Trophoblast cell (in vitro differentiated cells and primary cell): ENCODE measurements around the gene MCRIP1.

Experiments used
- DNase-seq, 2 donors: peaks; one replicate each; pipeline ENCODE4 v3.0.0-alpha.2; 2016
- H2AFZ ChIP-seq: 2 replicates; pipeline ENCODE4 v1.6.1; 2013; ENCODE audit warnings: low read length, moderate library complexity, mild to moderate bottlenecking; ENCODE audit not compliant: insufficient read depth, poor library complexity
- H2AK5ac ChIP-seq: 2 replicates; pipeline ENCODE4 v1.6.1; 2013; ENCODE audit warnings: mild to moderate bottlenecking, low read length
- H2BK120ac ChIP-seq: 2 replicates; pipeline ENCODE4 v1.6.1; 2013; ENCODE audit warnings: low read length, mild to moderate bottlenecking, moderate library complexity; ENCODE audit not compliant: insufficient read depth, poor library complexity
- H2BK12ac ChIP-seq: 2 replicates; pipeline ENCODE4 v1.6.1; 2013; ENCODE audit warnings: mild to moderate bottlenecking, low read length, moderate library complexity
- H2BK5ac ChIP-seq: 2 replicates; pipeline ENCODE4 v1.6.1; 2013; ENCODE audit warnings: low read length, low read depth, moderate library complexity, mild to moderate bottlenecking; ENCODE audit not compliant: poor library complexity
- H3K14ac ChIP-seq: 2 replicates; pipeline ENCODE4 v1.6.1; 2013; ENCODE audit warnings: mild to moderate bottlenecking, low read length
- H3K18ac ChIP-seq: 2 replicates; pipeline ENCODE4 v1.6.1; 2013; ENCODE audit warnings: mild to moderate bottlenecking, low read length
- H3K23ac ChIP-seq: 2 replicates; pipeline ENCODE4 v1.6.1; 2013; ENCODE audit warnings: low read length
- H3K27ac ChIP-seq: 2 replicates; pipeline ENCODE4 v1.5.1; 2013; ENCODE audit warnings: low read depth, mild to moderate bottlenecking, inconsistent platforms, low read length, moderate library complexity
- H3K27me3 ChIP-seq: 2 replicates; pipeline ENCODE4 v1.6.1; 2013; ENCODE audit warnings: inconsistent platforms, mild to moderate bottlenecking, low read length, moderate library complexity; ENCODE audit not compliant: insufficient read depth
- H3K36me3 ChIP-seq, 2 experiments: 1 replicate in 1 of 2; 2 replicates in 1 of 2; pipeline ENCODE4 v1.6.1; 2013; ENCODE audit warnings: low read length in 2 of 2, mild to moderate bottlenecking in 2 of 2, moderate library complexity in 1 of 2; ENCODE audit not compliant: insufficient read depth in 2 of 2, control insufficient read depth in 1 of 2
- H3K4ac ChIP-seq: 2 replicates; pipeline ENCODE4 v1.6.1; 2013; ENCODE audit warnings: low read depth, mild to moderate bottlenecking, low read length, moderate library complexity
- H3K4me1 ChIP-seq, 2 experiments: 1 replicate in 1 of 2; 2 replicates in 1 of 2; pipeline ENCODE4 v1.6.1; 2013; ENCODE audit warnings: low read length in 2 of 2, mild to moderate bottlenecking in 2 of 2, moderate library complexity in 1 of 2; ENCODE audit not compliant: insufficient read depth in 2 of 2, control insufficient read depth in 1 of 2
- H3K4me2 ChIP-seq: 2 replicates; pipeline ENCODE4 v1.6.1; 2013; ENCODE audit warnings: inconsistent platforms, mild to moderate bottlenecking, low read length, moderate library complexity
- H3K4me3 ChIP-seq: 2 replicates; pipeline ENCODE4 v1.5.1; 2013; ENCODE audit warnings: mild to moderate bottlenecking, low read depth, low read length, inconsistent platforms
- H3K79me1 ChIP-seq: one replicate; pipeline ENCODE4 v1.6.1; 2013; ENCODE audit warnings: low read length
- H3K79me2 ChIP-seq: 2 replicates; pipeline ENCODE4 v1.6.1; 2013; ENCODE audit warnings: low read length, mild to moderate bottlenecking; ENCODE audit not compliant: control insufficient read depth, insufficient read depth, poor library complexity
- H3K9ac ChIP-seq: 2 replicates; pipeline ENCODE4 v1.6.1; 2013; ENCODE audit warnings: mild to moderate bottlenecking, low read length
- H3K9me3 ChIP-seq: 2 replicates; pipeline ENCODE4 v1.6.1; 2013; ENCODE audit warnings: low read depth, mild to moderate bottlenecking, control low read depth, inconsistent platforms, low read length; ENCODE audit not compliant: insufficient read depth
- H4K12ac ChIP-seq: 2 replicates; pipeline ENCODE4 v1.6.1; 2013; ENCODE audit warnings: low read depth, mild to moderate bottlenecking, low read length, moderate library complexity
- H4K8ac ChIP-seq: 2 replicates; pipeline ENCODE4 v1.6.1; 2013; ENCODE audit warnings: low read depth, mild to moderate bottlenecking, low read length, moderate library complexity
- H4K91ac ChIP-seq: one replicate; pipeline ENCODE4 v1.6.1; 2013; ENCODE audit warnings: low read depth, mild to moderate bottlenecking, low read length, moderate library complexity
- WGBS: extraction: QIAGEN DNeasy Blood & Tissue Kit; methylation state at CpG from one replicate; pipeline ENCODE4 v1.1.7; 2013; ENCODE audit warnings: missing lambda C conversion rate; ENCODE audit not compliant: insufficient read length, insufficient coverage; ENCODE audit errors: extremely low coverage; 5-methylcytosine and 5-hydroxymethylcytosine counted together

The MCRIP1 gene

GRCh38 chr17:81838753-81839255 is 5.7 kb upstream of the MCRIP1 start:
- Histone ChIP-seq H3K4me1 (peaks cover 16 to 25% of the 10 kb centered on the region in 2 experiments), H3K4ac (peak overlapping the region; percentile 15), H3K79me2 (no peaks in the 10 kb centered on the region), H4K12ac (peak overlapping the region; percentile 52), H3K23ac (no peak overlapping the region), H3K36me3 (peaks cover 15 to 18% of the 10 kb centered on the region in 2 experiments), H3K18ac (peak overlapping the region; percentile 51), H3K9me3 (peaks cover 6% of the 10 kb centered on the region), H3K9ac (no peak overlapping the region), H2AFZ (peak overlapping the region; percentile 20), H2BK120ac (peak overlapping the region; percentile 70), H2BK5ac (peak overlapping the region; percentile 23), H4K91ac (peak overlapping the region; percentile 62), H3K27me3 (no peaks in the 10 kb centered on the region), H3K14ac (peak overlapping the region; percentile 48), H2AK5ac (no peak overlapping the region), H4K8ac (peak overlapping the region; percentile 64), H3K79me1 (peaks cover 6% of the 10 kb centered on the region), H3K4me2 (peak overlapping the region; percentile 22), H2BK12ac (no peak overlapping the region), H3K27ac (peak overlapping the region; percentile 73), H3K4me3 (no peak overlapping the region)
- no CpG with 5 or more reads among the region's 17 CpGs for WGBS
- peak; percentile 29 to 37 for DNase-seq

- peak; percentile 81 to 88 for DNase-seq
- no peak overlapping the region for H3K4me2 ChIP-seq
- H3K9ac ChIP-seq: no peak overlapping the region
- H3K9me3 ChIP-seq: peaks cover 4% of the 10 kb centered on the region
- peaks cover 14% of the 10 kb centered on the region for H3K79me1 ChIP-seq
- peaks cover 3 to 7% of the 10 kb centered on the region in 2 experiments for H3K36me3 ChIP-seq
- no peak overlapping the region for H4K12ac ChIP-seq
- H2BK12ac ChIP-seq: no peak overlapping the region
- H3K4me3 ChIP-seq: no peak overlapping the region
- no peaks in the 10 kb centered on the region for H3K27me3 ChIP-seq
- peaks cover 16 to 28% of the 10 kb centered on the region in 2 experiments for H3K4me1 ChIP-seq
- H4K91ac ChIP-seq: no peak overlapping the region
- no peak overlapping the region for H3K14ac ChIP-seq
- H3K18ac ChIP-seq: no peak overlapping the region
- H3K27ac ChIP-seq: peak overlapping the region; percentile 9
- no peak overlapping the region for H3K4ac ChIP-seq
- H3K23ac ChIP-seq: no peak overlapping the region
- no peak overlapping the region for H2BK120ac ChIP-seq
- H3K79me2 ChIP-seq: peaks cover 7% of the 10 kb centered on the region
- no peak overlapping the region for H2AFZ ChIP-seq
- no peak overlapping the region for H2BK5ac ChIP-seq
- H4K8ac ChIP-seq: no peak overlapping the region
- WGBS: no CpG with 5 or more reads among the region's 9 CpGs
- H2AK5ac ChIP-seq: no peak overlapping the region
Measured at GRCh38 chr17:81837641-81838040, 4.5 kb upstream of the MCRIP1 start.

GRCh38 chr17:81834831-81835267 is 1.8 kb upstream of the MCRIP1 start, which contains the start of gene PPP1R27:
Gene PPP1R27 (minus strand): TSS chr17:81835050. CDS start chr17:81834953, 97 bp downstream.
- Histone ChIP-seq H3K36me3 (peaks cover 3% of the 10 kb centered on the region in 2 experiments), H4K12ac (peak within 1 kb of the TSS; percentile 31), H2AFZ (peak within 1 kb of the TSS; percentile 1), H3K27ac (peak within 1 kb of the TSS; percentile 81), H2BK5ac (no peak within 1 kb of the TSS), H3K9me3 (peaks cover 2% of the 10 kb centered on the region), H3K14ac (peak within 1 kb of the TSS; percentile 12), H3K4ac (peak within 1 kb of the TSS; percentile 95), H3K23ac (no peak within 1 kb of the TSS), H3K4me3 (no peak within 1 kb of the TSS), H3K27me3 (no peaks in the 10 kb centered on the region), H2BK120ac (no peak within 1 kb of the TSS), H3K79me2 (peaks cover 15% of the 10 kb centered on the region), H3K79me1 (peaks cover 18% of the 10 kb centered on the region), H2AK5ac (peak within 1 kb of the TSS; percentile 34), H4K8ac (peak within 1 kb of the TSS; percentile 98), H3K4me2 (peak within 1 kb of the TSS; percentile 92), H3K9ac (peak within 1 kb of the TSS; percentile 2), H2BK12ac (no peak within 1 kb of the TSS), H3K4me1 (peaks cover 20 to 23% of the 10 kb centered on the region in 2 experiments), H3K18ac (peak within 1 kb of the TSS; percentile 34), H4K91ac (peak within 1 kb of the TSS; percentile 99)
- no CpG with 5 or more reads among the region's 26 CpGs for WGBS
- DNase-seq: no peak

- peak overlapping the region; percentile 95 for H3K14ac ChIP-seq
- H4K91ac ChIP-seq: peak overlapping the region; percentile 99
- H3K79me1 ChIP-seq: peaks cover 17% of the 10 kb centered on the region
- H3K4me3 ChIP-seq: peak overlapping the region; percentile 80
- H3K4me2 ChIP-seq: peak overlapping the region; percentile 92
- H2BK5ac ChIP-seq: no peak overlapping the region
- H3K9ac ChIP-seq: peak overlapping the region; percentile 2
- peaks cover 2% of the 10 kb centered on the region for H3K9me3 ChIP-seq
- peak overlapping the region; percentile 34 for H3K18ac ChIP-seq
- peak in 1 of 2 donors; percentile 49 for DNase-seq
- no CpG with 5 or more reads among the region's 31 CpGs for WGBS
- no peak overlapping the region for H2BK12ac ChIP-seq
- H3K79me2 ChIP-seq: peaks cover 15% of the 10 kb centered on the region
- no peak overlapping the region for H3K23ac ChIP-seq
- H3K27ac ChIP-seq: peak overlapping the region; percentile 81
- no peaks in the 10 kb centered on the region for H3K27me3 ChIP-seq
- peak overlapping the region; percentile 31 for H4K12ac ChIP-seq
- peaks cover 4 to 5% of the 10 kb centered on the region in 2 experiments for H3K36me3 ChIP-seq
- peak overlapping the region; percentile 34 for H2AK5ac ChIP-seq
- H2BK120ac ChIP-seq: no peak overlapping the region
- peak overlapping the region; percentile 95 for H3K4ac ChIP-seq
- H4K8ac ChIP-seq: peak overlapping the region; percentile 98
- peak overlapping the region; percentile 1 for H2AFZ ChIP-seq
- peaks cover 16 to 21% of the 10 kb centered on the region in 2 experiments for H3K4me1 ChIP-seq
Measured at GRCh38 chr17:81833921-81834830, 1.1 kb upstream of the MCRIP1 start.
